Activated naive CD4-positive, alpha-beta T cell treated with anti-CD3 and anti-CD28 coated beads, Interleukin-2, amount 50 U/mL, for 72 hours (primary cell): ENCODE results near the gene MYL7. TPM values are rescaled to one million over a fixed set of nuclear protein-coding genes. Genes with fewer than 3 reads are reported as not detected.
A peak's percentile ranks its signal among the peaks of the same experiment; 100 is the strongest.

Experiments used
- ATAC-seq, 2 donors: fragments of 150-1000 bp; cut with Tn5 transposase; 2 replicates each; pipeline ENCODE4 v1.10.0; 2021; ENCODE audit warnings: mild to moderate bottlenecking in 2 of 2, moderate library complexity in 2 of 2
- DNase-seq, 2 donors: peaks; one replicate each; pipeline ENCODE4 v3.0.0; 2021 to 2022; ENCODE audit warnings: low spot score in 2 of 2
- H3K27ac Mint-ChIP-seq, 2 donors: one replicate each; pipeline ENCODE4 v1.8.0; 2022; ENCODE audit warnings: mild to moderate bottlenecking in 2 of 2, mixed read lengths in 2 of 2
- H3K36me3 Mint-ChIP-seq, 2 donors: one replicate each; pipeline ENCODE4 v1.8.0; 2022; ENCODE audit warnings: mixed read lengths in 2 of 2
- H3K9me3 Mint-ChIP-seq, 2 donors: one replicate each; pipeline ENCODE4 v1.8.0; 2022; ENCODE audit warnings: mixed read lengths in 2 of 2
- total RNA-seq, 2 donors: library from RNA; stranded (reverse); gene quantifications; one replicate each; pipeline ENCODE4 v1.2.3, GENCODE V29; 2022

Gene MYL7
- total RNA-seq, 2 donors from 2014 or later, result not detected

- no peak for ATAC-seq
- Mint-ChIP-seq H3K36me3 (no peaks in the 10 kb centered on the region), H3K9me3 (no peaks in the 10 kb centered on the region), H3K27ac (peak overlapping the region in 1 of 2 donors; percentile 72)
- DNase-seq, result no peak
Observed at GRCh38 chr7:44102846-44103565, 38.1 kb downstream of the MYL7 start.

DNA sequence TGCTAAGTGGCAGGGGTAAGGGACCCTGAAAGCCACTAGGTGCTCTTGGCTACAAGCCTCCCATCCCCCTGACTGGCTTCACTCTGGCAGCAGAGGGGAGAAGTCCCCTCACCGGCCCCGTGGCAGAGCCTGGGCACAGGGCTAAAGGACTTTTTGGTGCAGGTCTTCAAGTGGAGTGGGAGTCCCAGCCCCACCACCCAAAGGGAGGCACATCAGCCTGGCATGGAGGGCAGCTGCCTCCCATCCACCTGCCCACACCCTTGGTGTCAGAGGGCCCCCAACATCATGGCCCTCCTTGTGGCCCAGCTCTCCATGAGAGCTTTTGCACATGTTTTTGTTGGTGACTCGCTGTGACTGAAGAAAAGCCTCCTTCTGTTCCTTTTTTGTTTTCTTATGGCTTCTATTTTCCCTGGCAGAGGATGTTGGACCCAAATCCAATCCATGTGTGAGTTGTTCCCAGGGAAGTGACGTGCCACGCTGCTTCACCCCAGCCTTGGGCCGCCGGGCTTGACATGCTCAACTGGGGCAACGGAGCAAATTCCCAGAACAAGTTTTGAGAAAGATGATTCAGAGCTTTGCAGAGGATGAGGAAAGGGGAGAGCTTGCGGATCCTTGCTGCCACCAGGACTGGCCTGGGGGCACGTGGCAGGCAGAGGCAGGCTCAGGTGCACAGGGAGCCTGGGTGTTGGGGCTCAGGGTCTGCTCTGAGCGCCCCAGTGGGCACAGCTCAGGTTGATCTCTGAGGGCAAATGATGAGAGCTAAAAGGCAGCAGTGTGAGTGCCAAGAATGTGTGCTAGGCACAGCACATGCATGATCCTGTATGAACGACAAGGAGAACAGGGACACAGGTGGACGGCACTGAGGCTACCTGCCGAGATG lies 38.9 kb downstream of the MYL7 start:
- peak overlapping the region in 1 of 2 donors; percentile 16 for H3K27ac Mint-ChIP-seq
- DNase-seq, result no peak
- H3K36me3 Mint-ChIP-seq, result no peaks in the 10 kb centered on the region
- ATAC-seq, result no peak
- no peaks in the 10 kb centered on the region for H3K9me3 Mint-ChIP-seq

GRCh38 chr7:44101303-44101965 lies 39.7 kb downstream of the MYL7 start:
- H3K36me3 Mint-ChIP-seq, result no peaks in the 10 kb centered on the region
- H3K27ac Mint-ChIP-seq, result no peak overlapping the region
- no peaks in the 10 kb centered on the region for H3K9me3 Mint-ChIP-seq
- DNase-seq, result no peak
- ATAC-seq, result no peak

DNA sequence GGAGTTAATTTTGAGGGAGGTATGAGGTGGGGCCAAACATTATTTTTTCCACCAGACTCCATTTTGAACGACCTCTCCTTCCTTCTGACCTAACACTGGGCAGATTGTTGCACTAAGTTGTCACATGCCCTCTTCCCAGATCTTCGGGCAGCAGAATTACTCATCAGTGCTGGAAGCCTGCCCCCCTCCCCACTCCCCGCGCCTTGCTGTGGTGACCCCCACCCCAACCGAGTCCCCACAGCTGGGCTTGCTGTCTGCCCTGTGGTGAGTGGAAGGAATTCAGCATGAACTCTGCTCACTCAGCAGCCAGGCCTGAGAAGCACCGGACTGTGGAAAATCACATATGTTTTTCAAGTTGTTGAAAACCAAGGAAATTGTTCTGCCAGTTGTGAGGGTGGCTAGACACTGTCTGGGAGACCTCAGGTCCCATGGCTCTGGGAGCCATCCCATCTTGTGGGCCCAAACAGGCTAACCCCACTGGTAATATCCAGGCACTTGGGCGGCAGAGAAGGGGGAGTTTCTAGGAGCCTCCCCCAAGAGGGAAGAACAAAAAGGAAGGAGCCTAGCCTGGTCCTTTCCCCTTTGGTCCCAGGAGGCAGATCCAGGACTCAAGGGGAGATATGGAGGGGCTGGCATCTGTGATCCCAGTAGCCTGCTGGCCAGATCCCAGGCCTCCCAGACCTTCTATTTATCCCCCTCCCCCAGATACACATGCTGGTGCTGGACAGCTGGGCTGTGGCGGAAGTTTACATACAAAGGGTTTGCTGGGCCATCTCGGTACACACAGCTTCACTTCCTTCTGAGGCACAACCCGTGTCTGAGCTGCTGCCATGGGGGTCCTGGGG lies 40.5 kb downstream of the MYL7 start:
- Mint-ChIP-seq H3K36me3 (no peaks in the 10 kb centered on the region), H3K9me3 (no peaks in the 10 kb centered on the region), H3K27ac (no peak overlapping the region)
- no peak for ATAC-seq
- DNase-seq, result no peak

DNA sequence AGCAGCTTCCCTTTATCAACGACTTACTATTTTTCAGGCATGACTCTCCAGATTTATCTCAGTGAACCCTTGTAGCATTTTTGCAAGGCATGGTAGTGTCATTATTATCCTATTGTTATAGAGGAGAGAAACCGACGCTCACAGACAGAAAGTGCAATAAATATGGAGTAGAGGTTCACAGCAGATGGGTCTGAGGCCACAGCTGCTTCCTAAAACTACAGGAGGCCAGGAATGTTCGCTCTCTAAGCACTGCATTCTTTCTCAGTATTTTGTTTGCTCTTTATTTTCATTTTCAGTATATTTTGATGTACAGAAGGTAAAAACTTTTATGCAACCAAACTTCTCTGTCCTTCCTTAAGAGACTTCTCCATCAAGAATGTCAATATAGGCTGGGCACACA lies 41.5 kb downstream of the MYL7 start:
- H3K9me3 Mint-ChIP-seq, result no peaks in the 10 kb centered on the region
- H3K27ac Mint-ChIP-seq, result no peak overlapping the region
- H3K36me3 Mint-ChIP-seq, result no peaks in the 10 kb centered on the region
- ATAC-seq (no peak), DNase-seq (no peak)

GRCh38 chr7:44098092-44099068 lies 42.8 kb downstream of the MYL7 start:
- DNase-seq, result no peak
- Mint-ChIP-seq H3K27ac (peak overlapping the region in 1 of 2 donors; percentile 46), H3K36me3 (no peaks in the 10 kb centered on the region), H3K9me3 (no peaks in the 10 kb centered on the region)
- ATAC-seq, result no peak

DNA sequence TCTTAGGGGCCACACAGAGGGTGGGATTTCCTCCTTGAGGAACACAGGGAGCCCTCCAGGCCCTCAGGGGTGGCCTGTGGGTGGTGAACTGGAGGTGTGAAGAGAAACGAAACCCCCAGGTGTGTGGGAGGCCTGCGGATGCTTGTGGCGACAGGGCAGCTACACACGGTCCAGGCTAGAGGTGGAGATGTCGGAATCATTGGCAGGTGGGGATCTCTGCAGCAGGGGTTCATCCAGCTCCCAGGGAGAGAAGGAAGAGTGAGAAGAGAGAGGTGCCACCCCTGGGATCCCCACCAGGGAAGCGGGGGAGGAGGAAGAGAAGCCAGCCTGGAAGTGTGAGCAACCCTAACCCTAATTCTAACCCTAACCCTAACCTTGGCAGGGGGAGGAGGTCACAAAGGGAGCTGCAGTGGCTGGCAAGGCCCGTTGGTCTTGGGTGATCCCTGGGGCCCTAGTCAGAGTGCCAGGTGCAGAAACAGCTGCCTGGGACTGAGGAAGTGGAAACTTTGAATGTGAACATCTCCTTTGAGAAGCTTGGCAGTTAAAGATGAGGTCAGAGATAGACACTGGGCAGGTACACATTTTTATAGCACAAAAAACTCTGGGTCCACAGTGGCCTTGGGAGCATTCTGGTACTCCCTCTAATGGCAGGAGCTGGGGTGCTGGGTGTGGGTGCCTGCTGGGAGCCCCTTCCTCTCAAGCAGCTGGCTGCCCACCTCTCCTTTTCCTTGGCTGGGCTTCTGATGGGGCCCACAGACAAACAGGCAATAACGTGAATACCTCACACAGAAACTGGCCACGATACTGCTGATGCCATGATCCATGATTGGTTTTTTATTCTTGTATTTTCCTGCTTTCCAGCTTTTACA lies 43.8 kb downstream of the MYL7 start:
- DNase-seq (no peak), ATAC-seq (peak; percentile 82 to 87)
- Mint-ChIP-seq H3K36me3 (no peaks in the 10 kb centered on the region), H3K9me3 (no peaks in the 10 kb centered on the region), H3K27ac (peak overlapping the region; percentile 31 to 46)

GRCh38 chr7:44096326-44096881 lies 44.7 kb downstream of the MYL7 start:
- Mint-ChIP-seq H3K36me3 (no peaks in the 10 kb centered on the region), H3K27ac (peak overlapping the region; percentile 33 to 74), H3K9me3 (no peaks in the 10 kb centered on the region)
- ATAC-seq (no peak), DNase-seq (no peak)

GRCh38 chr7:44095781-44096180 lies 45.4 kb downstream of the MYL7 start:
- DNase-seq (no peak), ATAC-seq (no peak)
- no peak overlapping the region for H3K27ac Mint-ChIP-seq
- H3K9me3 Mint-ChIP-seq, result no peaks in the 10 kb centered on the region
- H3K36me3 Mint-ChIP-seq, result no peaks in the 10 kb centered on the region

- Mint-ChIP-seq H3K36me3 (no peaks in the 10 kb centered on the region), H3K9me3 (no peaks in the 10 kb centered on the region), H3K27ac (peak overlapping the region; percentile 43 to 69)
Observed at GRCh38 chr7:44094883-44095592, 46.1 kb downstream of the MYL7 start.

GRCh38 chr7:44094365-44094764 lies 46.8 kb downstream of the MYL7 start:
- Mint-ChIP-seq H3K9me3 (no peaks in the 10 kb centered on the region), H3K36me3 (no peaks in the 10 kb centered on the region), H3K27ac (no peak overlapping the region)
- ATAC-seq, result no peak
- DNase-seq, result no peak

More at GRCh38 chr7:44094883-44095592, 46.1 kb downstream of the MYL7 start:
- no peak for ATAC-seq
- DNase-seq, result no peak

- Mint-ChIP-seq H3K9me3 (no peaks in the 10 kb centered on the region), H3K36me3 (no peaks in the 10 kb centered on the region), H3K27ac (peak overlapping the region in 1 of 2 donors; percentile 9)
- ATAC-seq (no peak), DNase-seq (no peak)
Observed at GRCh38 chr7:44093102-44093641, 48.0 kb downstream of the MYL7 start.
